Hematopoietic multipotent progenitor cell treated with erythropoietin and hydrocortisone succinate and interleukin-3 and kit ligand, for 17 days (in vitro differentiated cells): ENCODE results near the gene LTBP1.
"Not testable (repeated sequence)": the region's sequence is repeated elsewhere in the genome, so short reads cannot be mapped to it uniquely, and the experiment has no call there.

Experiments
- DNase-seq: peaks from one replicate; pipeline ENCODE4 v3.0.0-alpha.2; 2015; ENCODE audit warnings: low spot score

LTBP1 gene

GRCh38 chr2:33042265-33042664, 95.5 kb downstream of the LTBP1 start:
- DNase-seq: no peak

GRCh38 chr2:33042819-33043218, 96.1 kb downstream of the LTBP1 start:
- no peak for DNase-seq

DNA sequence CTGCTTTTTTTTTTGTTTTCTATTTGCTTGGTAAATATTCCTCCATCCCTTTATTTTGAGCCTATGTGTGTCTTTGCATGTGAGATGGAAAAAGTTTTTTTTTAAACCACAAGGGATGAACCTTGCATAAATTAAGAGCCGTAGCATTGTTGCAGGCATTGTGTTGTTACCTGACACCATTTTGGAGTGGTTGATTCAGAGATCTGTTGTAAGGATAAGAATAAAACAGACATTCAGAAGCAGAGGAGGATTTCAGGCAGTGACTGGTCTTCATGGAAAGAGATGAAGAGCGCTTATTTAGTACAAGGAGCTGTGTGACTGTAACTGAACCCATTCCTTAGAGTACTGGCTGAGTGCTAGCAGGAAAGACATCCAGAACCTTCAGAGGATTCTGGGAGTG, 101.2 kb downstream of the LTBP1 start:
- no peak for DNase-seq

GRCh38 chr2:33051586-33052360, 105.0 kb downstream of the LTBP1 start:
- DNase-seq: no peak

DNA sequence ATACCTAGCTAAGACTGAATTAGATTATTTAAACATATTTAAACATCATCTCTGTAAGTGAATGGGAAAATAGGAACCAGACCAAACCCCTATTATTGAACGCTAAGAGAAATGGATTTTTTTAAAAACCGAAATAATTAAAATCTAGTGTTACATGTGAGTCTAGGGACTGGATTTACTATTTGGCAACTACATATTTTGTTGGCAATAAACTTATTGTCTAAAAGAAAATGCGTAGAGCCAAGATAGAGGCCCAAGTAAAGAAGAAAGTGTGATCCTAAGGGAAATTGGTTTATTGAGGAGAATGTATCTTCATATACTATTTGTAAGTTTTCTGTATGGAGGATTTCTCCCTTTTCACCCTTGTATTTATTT, 105.6 kb downstream of the LTBP1 start:
- no peak for DNase-seq

- DNase-seq: not testable (repeated sequence)
Measured at GRCh38 chr2:33052795-33053194, 106.0 kb downstream of the LTBP1 start.

DNA sequence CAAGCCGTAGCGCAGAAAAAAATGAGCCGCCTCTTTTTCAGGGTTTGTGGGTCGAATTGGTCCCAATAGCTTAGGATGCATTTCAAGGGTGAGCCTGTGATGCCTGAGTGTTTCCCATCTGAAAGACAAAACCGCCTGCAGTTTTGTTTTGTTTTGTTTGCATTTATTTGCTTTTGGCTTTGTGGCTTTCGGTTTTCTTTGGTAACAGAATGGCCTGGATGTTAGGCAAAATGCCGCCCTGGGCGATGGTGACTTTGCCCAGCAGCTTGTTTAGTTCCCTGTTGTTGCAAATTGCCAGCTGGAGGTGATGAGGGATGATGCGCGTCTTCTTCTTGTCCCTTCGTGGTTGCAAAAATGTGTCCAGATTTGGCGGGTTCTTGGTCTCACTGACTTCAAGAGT, 109.4 kb downstream of the LTBP1 start:
- no peak for DNase-seq

- DNase-seq: not testable (repeated sequence)
Measured at GRCh38 chr2:33057307-33058028, 110.7 kb downstream of the LTBP1 start.

DNA sequence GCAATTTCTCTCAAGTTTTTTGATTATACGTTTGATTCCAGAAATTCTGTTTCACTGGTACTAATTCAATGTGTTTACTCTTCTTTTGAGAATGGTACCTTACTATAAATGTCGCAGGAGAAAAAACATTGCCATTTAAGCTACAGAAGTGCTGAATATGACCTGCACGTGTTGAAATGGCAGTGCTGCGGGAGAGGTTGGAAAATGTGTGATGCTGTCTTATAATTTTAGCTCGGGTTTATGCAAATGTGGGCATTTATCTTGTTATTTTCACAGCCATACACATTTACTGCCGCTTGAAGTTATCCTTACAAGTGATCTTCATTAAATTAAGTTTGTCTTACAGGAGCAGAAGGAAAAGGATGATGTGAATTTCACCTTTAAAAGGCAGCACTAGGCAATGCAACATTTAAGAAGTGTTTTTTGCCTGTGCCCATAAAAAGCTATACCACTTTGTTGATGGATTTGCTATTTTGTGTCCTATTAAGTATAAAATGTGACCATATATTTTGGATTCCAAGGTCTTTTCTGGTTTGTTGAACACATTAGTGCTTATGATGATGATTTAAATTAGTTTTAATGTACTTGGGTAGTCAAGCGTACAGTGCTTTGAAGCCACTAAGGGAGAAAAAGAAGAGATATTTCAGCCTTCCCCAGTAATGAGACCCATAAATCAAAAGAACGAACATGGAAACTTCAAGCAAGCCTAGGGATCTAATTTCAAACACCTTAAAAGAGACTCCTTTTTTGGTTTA, 112.1 kb downstream of the LTBP1 start:
- no peak for DNase-seq

- DNase-seq: no peak
Measured at GRCh38 chr2:33059471-33060156, 112.9 kb downstream of the LTBP1 start.

GRCh38 chr2:33060405-33060804, 113.7 kb downstream of the LTBP1 start:
- no peak for DNase-seq

GRCh38 chr2:33062665-33063250, 116.0 kb downstream of the LTBP1 start:
- no peak for DNase-seq

DNA sequence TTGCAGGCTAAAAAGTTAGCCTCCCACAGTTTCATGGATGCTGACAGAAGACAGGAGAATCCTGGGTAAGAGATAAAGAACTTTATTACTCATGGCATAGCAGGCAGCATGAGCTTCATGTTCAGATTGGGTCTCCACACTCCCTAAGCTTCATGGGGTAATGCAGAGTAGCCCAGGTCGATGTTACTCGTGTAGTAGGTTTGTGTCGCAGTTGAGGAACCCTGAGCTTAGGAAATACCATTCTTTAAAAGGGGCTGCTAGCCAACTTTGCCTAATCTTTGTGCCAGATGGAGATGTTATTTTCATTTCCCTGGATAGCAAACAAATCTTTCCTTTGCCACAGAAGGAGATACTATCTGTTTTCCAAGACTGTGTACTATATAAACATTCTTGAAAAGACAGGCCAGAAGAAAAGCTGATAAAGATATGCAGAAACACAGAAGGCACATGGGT, 117.6 kb downstream of the LTBP1 start:
- no peak for DNase-seq

DNA sequence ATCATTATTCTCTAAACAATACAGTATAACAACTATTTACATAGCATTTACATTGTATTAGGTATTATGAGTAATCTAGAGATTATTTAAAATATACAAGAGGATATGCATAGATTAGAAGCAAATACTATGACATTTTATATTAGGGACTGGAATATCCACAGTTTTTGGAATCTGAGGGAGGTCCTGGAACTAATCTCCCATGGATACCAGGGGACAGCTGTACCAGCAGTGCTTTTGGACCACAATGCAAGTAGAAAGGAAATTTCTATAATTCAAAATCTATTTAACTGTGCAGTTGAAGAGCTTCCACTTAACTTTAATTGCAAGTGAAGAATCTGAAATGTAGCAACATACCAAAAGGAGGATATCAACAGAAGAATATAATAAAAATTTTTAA, 120.8 kb downstream of the LTBP1 start:
- DNase-seq: no peak

DNA sequence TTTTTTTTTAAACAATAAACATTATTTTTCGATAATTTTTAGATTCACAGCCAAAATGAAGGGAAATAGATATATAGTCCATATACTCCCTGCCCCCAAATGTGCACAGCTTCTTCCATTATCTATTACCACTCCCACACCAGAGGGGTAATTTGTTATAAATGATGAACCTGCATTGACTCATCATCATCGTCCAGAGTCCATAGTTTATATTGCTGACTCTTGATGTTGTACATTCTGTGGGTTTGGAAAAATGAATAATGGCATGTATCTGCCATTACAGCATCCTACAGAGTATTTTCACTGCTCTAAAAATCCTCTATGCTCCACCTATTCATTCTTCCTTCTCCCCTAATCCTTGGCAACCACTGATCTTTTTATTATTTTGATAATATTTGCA, 121.5 kb downstream of the LTBP1 start:
- no peak for DNase-seq

DNA sequence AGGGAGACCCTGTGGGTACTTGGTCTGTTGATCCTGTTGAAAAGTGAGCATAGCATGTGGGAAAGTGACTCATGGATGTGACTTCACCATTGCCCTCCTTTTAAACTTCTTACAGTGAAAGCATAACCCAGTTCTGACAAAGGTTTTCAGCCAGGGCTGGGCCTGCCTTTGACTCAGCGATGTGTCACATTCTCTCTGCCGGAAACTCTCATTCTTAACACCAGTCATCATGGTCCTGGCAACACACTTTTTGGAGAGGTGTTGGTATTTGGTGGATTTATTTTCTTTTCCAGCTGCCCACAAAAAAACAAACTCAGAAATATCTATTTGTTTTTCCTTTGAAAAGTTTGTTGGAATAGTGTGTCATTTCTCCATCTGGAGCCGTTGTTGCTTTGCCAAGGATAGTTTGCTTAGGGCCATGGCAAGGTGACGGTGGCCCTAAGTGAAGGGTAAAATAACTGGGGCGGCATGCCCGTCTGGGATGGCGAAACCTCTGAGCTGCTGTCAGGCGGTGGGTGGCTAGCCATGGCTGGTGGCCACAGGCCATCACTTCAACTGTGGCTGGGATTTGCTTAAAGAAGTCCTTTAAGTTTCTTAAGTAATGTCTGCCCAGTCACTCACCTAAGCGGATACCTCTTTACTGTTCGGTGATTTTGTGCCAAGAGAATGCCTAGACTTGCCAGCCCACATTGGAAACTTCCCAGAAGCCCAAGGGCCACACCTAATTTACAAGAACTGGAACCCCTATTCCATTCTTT, 123.3 kb downstream of the LTBP1 start:
- DNase-seq: no peak

DNA sequence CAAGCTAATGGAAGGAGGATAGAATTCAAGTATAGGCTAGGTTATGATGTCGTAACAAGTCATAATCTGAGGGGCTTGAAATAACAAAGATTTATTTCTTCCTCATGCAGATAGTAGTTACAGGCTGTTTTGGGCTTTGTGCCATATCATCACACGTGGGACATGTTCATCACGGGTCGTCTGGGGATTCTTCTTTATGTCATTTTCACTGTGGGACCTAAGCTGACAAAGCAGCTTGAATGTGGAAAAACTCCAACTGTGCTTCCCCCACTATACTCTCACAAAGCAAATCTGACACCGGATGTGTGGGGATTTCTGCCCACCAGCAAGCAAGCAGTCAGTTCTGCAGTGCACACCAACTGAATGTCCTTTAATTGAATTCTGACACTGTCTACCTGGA, 124.8 kb downstream of the LTBP1 start:
- no peak for DNase-seq

- DNase-seq: no peak
Measured at GRCh38 chr2:33072614-33073013, 125.9 kb downstream of the LTBP1 start.

DNA sequence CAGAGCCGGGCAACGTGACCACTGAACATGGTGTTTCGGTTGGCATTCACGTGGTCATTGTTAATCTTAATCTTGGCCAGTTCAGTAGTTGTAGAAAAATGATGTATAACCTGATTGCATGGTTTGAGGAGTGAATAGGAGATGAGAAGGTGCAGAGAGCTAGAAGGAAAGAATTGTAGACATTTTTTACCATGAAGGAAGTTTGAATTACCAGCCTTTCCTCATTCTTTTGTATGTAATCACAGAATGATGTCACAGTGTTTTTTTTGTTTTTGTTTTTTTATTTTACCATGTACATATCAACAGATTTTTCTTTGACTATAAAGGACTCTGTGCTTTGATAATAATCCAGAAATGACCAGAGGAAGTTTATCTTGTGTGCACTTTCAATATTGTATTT, 126.3 kb downstream of the LTBP1 start:
- no peak for DNase-seq

GRCh38 chr2:33074197-33074596, 127.4 kb downstream of the LTBP1 start:
- DNase-seq: no peak

DNA sequence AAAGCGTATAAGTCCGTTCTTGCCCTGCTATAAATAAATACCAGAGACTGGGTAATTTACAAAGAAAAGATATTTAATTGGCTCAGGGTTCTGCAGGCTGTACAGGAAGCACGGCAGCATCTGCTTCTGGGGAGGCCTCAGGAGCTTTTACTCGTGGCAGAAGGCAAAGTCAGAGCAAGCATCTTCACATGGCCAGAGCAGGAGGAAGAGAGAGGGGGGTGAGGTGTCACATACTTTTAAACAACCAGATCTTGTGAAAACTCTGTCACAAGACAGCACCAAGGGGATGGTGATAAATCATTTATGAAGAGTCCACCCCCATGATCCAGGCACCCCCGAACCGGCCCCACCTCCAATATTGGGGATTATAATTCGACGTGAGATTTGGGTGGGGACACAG, 130.6 kb downstream of the LTBP1 start:
- no peak for DNase-seq
